NCI-H446 (cell line): ENCODE data around the gene ANKS6.
A peak's percentile ranks its signal among the peaks of the same experiment; 100 is the strongest.

ENCODE experiments used
- DNase-seq, 2 experiments: peaks; one replicate each; lab custom pipeline; 2025; lab: John Stamatoyannopoulos, UW

Gene ANKS6

GRCh38 chr9:98738741-98739140 lies 57.6 kb downstream of the ANKS6 start:
- DNase-seq = no peak

- no peak for DNase-seq
Measured at GRCh38 chr9:98736226-98736625, 60.1 kb downstream of the ANKS6 start.

- DNase-seq = no peak
Measured at GRCh38 chr9:98732801-98733200, 63.6 kb downstream of the ANKS6 start.

- DNase-seq = no peak
Measured at GRCh38 chr9:98732091-98732490, 64.3 kb downstream of the ANKS6 start.

- no peak for DNase-seq
Measured at GRCh38 chr9:98730871-98731270, 65.5 kb downstream of the ANKS6 start.

- no peak for DNase-seq
Measured at GRCh38 chr9:98728500-98728899, 67.9 kb downstream of the ANKS6 start.

- DNase-seq = no peak
Measured at GRCh38 chr9:98727428-98727827, 68.9 kb downstream of the ANKS6 start.

- DNase-seq = no peak
Measured at GRCh38 chr9:98726735-98727134, 69.6 kb downstream of the ANKS6 start.

- DNase-seq = no peak
Measured at GRCh38 chr9:98724810-98725530, 71.4 kb downstream of the ANKS6 start.

- no peak for DNase-seq
Measured at GRCh38 chr9:98721643-98722042, 74.7 kb downstream of the ANKS6 start.

GRCh38 chr9:98720402-98720801 lies 76.0 kb downstream of the ANKS6 start:
- DNase-seq = no peak

GRCh38 chr9:98719055-98719454 lies 77.3 kb downstream of the ANKS6 start:
- no peak for DNase-seq

- no peak for DNase-seq
Measured at GRCh38 chr9:98714833-98715232, 81.5 kb downstream of the ANKS6 start.

- DNase-seq = no peak
Measured at GRCh38 chr9:98712987-98713386, 83.4 kb downstream of the ANKS6 start.

GRCh38 chr9:98709968-98710965 lies 86.1 kb downstream of the ANKS6 start:
- no peak for DNase-seq

- peak in 1 of 2 experiments; percentile 4 for DNase-seq
Measured at GRCh38 chr9:98708933-98709911, 87.1 kb downstream of the ANKS6 start, which contains the start of gene GABBR2. Gene GABBR2 (minus strand): TSS chr9:98708935. CDS start chr9:98708737, 198 bp downstream.

GRCh38 chr9:98708103-98708932 lies 88.0 kb downstream of the ANKS6 start:
- peak in 1 of 2 experiments; percentile 2 for DNase-seq

- DNase-seq = peak; percentile 26 to 74
Measured at GRCh38 chr9:98707166-98708102, 88.9 kb downstream of the ANKS6 start.

- no peak for DNase-seq
Measured at GRCh38 chr9:98706651-98707165, 89.6 kb downstream of the ANKS6 start.
